H1 (cell line): Measurements from ENCODE around the gene FZD8.

Source experiments
- GTF2F1 ChIP-seq: IDR thresholded peaks from 2 replicates; pipeline ENCODE4 v1.6.1; 2012; ENCODE audit warnings: low read depth, low read length, improper control_type of control experiment, borderline replicate concordance
- HDAC2 ChIP-seq, 2 experiments: fragments of 300-600 bp in 1 of 2; sonication (generic) in 1 of 2; IDR thresholded peaks; 2 replicates each; pipeline ENCODE4 v1.6.1; 2011 to 2012; ENCODE audit warnings: low read depth in 2 of 2, low read length in 2 of 2, mild to moderate bottlenecking in 2 of 2, moderate library complexity in 2 of 2, borderline replicate concordance in 1 of 2, inconsistent platforms in 1 of 2
- POLR2A ChIP-seq, 2 experiments: IDR thresholded peaks; 1 replicate in 1 of 2; 2 replicates in 1 of 2; pipeline ENCODE4 v1.6.1; 2011; ENCODE audit warnings: low read depth in 2 of 2, low read length in 2 of 2, mild to moderate bottlenecking in 2 of 2; ENCODE audit errors: control extremely low read depth in 1 of 2
- POLR2AphosphoS5 ChIP-seq: IDR thresholded peaks from 2 replicates; pipeline ENCODE4 v1.6.1; 2011; ENCODE audit warnings: low read depth, low read length
- SAP30 ChIP-seq: fragments of 300-600 bp; sonication (generic); IDR thresholded peaks from 2 replicates; pipeline ENCODE4 v1.7.1; 2012; ENCODE audit warnings: low read length, moderate library complexity, mild to moderate bottlenecking, inconsistent platforms; ENCODE audit not compliant: insufficient read depth, insufficient replicate concordance
- SIN3A ChIP-seq, 2 experiments: IDR thresholded peaks in 1 of 2; conservative IDR thresholded peaks in 1 of 2; 2 replicates each; pipeline ENCODE4 v1.6.1; 2011 to 2012; ENCODE audit warnings: low read length in 2 of 2, improper control_type of control experiment in 1 of 2, low read depth in 1 of 2, mild to moderate bottlenecking in 1 of 2
- SP2 ChIP-seq: IDR thresholded peaks from 2 replicates; pipeline ENCODE4 v1.6.1; 2012; ENCODE audit warnings: mild to moderate bottlenecking, low read length, inconsistent platforms
- YY1 ChIP-seq: IDR thresholded peaks from 2 replicates; pipeline ENCODE4 v1.6.1; 2011; ENCODE audit warnings: low read depth, mild to moderate bottlenecking, low read length
- TF ChIP-seq, protein P1 (sequence below), 3 experiments: IDR thresholded peaks; 1 replicate in 2 of 3; 2 replicates in 1 of 3; pipeline versions ENCODE4 v1.5.1 to v1.6.1; 2011; ENCODE audit warnings: low read length in 3 of 3, mild to moderate bottlenecking in 3 of 3, inconsistent platforms in 2 of 3, low read depth in 1 of 3, moderate library complexity in 1 of 3; ENCODE audit not compliant: insufficient read depth in 1 of 3; ENCODE audit errors: control extremely low read depth in 1 of 3

DNA sequence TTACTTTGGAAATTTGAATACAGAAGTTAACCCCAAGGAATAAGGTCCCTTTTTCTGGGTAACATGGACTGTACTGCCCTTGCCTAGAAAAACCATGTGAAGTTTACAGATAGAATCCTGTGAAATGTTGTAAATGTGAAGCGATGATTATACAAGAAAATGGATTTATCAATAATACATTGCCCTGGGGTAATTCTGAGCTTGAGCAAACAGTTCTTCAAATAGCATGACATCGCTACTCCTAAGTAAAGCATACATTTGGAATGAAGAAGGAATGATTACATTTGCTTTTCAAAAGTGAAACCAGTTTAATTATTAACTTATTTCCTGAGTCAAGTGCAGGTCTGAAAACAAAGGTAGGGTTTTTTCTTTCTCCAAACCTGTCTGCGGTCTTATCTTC, 43.3 kb upstream of the FZD8 start:
- TF ChIP-seq POLR2AphosphoS5 (no peak), HDAC2 (IDR thresholded peaks at IDR 0.05; ENCODE audit: borderline replicate concordance in 1 of 2, low read depth in 2 of 2, low read length in 2 of 2) (no peak), SIN3A (conservative IDR thresholded peaks at IDR 0.05 in 1 of 2, IDR thresholded peaks at IDR 0.05 in 1 of 2; ENCODE audit: low read depth in 1 of 2, low read length in 2 of 2) (no peak), SP2 (no peak), GTF2F1 (no peak), POLR2A (IDR thresholded peaks at IDR 0.05; ENCODE audit: control extremely low read depth in 1 of 2, low read depth in 2 of 2, low read length in 2 of 2) (no peak), SAP30 (no peak), YY1 (no peak)
- TF ChIP-seq, protein P1, sequence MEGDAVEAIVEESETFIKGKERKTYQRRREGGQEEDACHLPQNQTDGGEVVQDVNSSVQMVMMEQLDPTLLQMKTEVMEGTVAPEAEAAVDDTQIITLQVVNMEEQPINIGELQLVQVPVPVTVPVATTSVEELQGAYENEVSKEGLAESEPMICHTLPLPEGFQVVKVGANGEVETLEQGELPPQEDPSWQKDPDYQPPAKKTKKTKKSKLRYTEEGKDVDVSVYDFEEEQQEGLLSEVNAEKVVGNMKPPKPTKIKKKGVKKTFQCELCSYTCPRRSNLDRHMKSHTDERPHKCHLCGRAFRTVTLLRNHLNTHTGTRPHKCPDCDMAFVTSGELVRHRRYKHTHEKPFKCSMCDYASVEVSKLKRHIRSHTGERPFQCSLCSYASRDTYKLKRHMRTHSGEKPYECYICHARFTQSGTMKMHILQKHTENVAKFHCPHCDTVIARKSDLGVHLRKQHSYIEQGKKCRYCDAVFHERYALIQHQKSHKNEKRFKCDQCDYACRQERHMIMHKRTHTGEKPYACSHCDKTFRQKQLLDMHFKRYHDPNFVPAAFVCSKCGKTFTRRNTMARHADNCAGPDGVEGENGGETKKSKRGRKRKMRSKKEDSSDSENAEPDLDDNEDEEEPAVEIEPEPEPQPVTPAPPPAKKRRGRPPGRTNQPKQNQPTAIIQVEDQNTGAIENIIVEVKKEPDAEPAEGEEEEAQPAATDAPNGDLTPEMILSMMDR (IDR thresholded peaks at IDR 0.05; ENCODE audit: control extremely low read depth in 1 of 3, insufficient read depth in 1 of 3, low read depth in 1 of 3, low read length in 3 of 3), result no peak
